HG02678 (cell line): ENCODE measurements around the gene GIPC2.
"Not testable (repeated sequence)": the region's sequence is repeated elsewhere in the genome, so short reads cannot be mapped to it uniquely, and the experiment has no call there.

Experiments
- ATAC-seq: cut with Tn5 transposase; IDR thresholded peaks from one replicate; pipeline ENCODE4 v1.9.1; 2021; ENCODE audit warnings: mild to moderate bottlenecking, moderate library complexity; ENCODE audit not compliant: unreplicated experiment

The GIPC2 gene, protein sequence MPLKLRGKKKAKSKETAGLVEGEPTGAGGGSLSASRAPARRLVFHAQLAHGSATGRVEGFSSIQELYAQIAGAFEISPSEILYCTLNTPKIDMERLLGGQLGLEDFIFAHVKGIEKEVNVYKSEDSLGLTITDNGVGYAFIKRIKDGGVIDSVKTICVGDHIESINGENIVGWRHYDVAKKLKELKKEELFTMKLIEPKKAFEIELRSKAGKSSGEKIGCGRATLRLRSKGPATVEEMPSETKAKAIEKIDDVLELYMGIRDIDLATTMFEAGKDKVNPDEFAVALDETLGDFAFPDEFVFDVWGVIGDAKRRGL

DNA sequence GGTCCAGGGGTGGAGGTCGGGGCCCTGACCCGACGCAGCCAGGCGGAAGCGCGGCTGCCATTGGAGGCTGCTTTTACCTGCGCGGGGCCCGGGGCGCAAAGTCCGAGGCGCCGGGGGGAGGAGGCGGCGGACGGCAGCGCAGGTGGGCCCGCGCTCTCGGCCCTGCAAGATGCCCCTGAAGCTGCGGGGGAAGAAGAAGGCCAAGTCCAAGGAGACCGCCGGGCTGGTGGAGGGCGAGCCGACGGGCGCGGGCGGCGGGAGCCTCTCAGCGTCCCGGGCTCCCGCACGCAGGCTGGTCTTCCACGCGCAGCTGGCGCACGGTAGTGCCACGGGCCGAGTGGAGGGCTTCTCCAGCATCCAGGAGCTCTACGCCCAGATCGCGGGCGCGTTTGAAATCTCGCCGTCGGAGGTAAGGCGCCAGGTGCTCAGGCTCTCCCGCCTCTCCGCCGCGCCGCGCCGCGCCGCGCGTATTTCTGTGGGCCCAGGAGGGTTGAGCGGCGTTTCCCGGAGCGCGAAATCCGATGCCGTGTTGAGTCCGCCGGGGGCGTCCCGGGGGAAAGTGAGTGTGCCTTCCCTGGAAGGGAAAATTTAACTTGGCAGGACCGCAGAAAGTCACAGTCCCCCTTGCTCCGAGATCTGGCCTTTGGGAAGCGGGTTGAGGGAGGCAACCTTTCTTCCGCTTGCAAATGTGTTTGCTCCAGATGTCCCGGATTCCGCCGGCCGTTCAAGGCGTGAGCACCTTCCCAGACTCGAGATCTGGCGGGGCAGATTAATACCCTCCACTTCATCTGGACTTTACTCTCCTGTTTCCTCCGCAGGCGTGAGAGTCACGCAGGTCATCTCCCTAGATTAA is at the start of gene GIPC2:
TSS of gene GIPC2 (plus strand) at position 41 of the 853 bp plus-strand sequence. CDS start at position 170, 129 bp downstream.
- no peak for ATAC-seq

DNA sequence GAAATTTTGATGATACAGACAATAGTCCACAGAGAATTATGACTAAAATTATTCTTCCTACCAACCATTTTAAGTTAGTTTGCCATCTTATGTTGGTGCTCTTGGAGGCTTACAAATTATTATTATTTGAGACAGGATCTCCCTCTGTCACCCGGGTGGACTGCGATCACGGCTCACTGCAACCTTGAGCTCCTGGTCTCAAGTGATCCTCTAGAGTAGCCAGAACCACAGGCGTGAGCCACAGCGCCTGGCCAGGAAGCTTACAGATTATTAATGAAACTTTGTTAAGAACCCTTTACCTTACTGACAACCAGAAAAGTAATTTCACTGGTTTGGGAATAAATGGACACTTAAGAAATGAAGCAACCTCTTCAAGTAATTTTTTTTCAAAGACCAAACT is 49.0 kb upstream of the GIPC2 start:
- ATAC-seq: no peak

DNA sequence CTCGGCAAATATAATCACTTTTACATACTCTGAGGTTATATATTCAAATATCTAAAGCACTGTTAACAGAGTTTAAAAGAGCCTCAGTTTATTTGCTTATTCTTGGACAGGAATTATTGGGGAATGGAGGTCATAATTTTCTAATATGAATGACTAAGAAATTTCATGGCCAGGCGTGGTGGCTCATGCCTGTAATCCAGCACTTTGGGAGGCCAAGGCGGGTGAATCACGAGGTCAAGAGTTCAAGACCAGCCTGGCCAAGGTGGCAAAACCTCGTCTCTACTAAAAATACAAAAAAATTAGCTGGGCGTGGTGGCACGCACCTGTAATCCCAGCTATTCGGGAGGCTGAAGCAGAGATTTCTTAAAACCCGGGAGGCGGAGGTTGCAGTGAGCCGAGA is 45.2 kb upstream of the GIPC2 start:
- not testable (repeated sequence) for ATAC-seq

DNA sequence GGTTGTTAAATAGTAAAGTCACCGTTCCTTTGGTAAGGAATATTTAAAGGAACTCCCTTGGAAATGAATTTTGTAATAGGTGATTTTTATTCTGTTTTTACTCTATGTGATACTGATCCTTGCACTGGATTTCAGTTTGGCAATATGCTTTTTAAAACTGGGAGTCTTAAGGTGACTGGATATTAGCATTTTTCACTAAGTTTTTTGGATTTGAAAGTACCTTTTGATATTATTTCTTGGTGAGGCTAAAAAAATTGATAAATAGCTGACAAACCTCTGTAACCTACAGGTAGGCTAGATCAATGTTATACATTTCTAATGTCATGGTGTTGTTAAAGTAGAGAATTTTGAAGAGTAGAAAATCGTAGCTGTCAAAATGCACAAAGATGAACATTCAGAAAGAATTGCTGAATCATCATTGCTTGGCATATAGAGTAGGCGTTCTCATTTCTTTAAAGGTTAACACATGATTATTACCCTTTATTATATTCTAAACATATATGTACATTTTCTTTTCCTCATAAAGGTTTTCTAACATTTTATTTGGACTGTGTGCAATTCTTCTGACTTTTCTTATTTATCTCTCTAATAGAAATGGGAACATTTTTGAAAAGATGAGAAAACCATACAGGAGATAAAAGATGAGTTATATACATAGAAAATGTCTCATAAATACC is 42.6 kb upstream of the GIPC2 start:
- ATAC-seq: no peak

DNA sequence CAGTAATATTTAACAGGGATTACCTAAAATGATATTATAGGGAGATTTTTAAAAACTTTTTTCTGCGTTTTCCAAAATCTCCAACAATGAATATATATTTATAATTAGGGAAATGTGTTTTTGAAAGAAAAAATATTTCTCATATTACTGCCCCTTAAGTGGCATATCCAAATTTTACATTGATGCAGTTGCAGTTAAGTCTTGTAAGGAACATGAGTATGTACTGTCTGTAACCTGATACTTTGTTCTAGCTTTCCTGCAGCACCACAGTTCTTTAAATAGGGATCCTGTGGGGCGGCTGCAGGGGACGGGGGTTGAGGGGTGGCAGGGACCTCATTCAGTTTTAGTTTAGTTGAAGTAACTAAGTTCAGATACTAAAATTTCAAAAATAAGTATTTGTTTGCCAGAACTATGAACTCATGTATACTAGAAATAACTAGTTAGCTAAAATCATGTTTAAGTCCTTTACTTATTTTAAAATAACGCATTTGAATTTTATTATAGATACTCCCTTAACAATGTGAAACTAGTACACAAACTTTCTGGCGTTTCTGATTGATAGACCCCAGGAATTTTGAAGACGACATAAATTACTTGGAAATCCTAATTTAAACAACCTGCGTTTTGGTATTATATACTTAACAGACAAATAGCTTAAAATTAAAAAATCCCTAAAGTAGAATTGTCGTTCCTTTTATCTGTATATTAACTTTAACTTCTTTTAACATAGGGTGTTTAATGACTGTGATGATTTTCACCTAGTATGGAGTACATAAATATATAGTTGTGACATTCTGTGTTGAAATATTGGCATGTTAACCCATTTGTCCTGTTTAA is 41.7 kb upstream of the GIPC2 start:
- ATAC-seq: peak; percentile 52

DNA sequence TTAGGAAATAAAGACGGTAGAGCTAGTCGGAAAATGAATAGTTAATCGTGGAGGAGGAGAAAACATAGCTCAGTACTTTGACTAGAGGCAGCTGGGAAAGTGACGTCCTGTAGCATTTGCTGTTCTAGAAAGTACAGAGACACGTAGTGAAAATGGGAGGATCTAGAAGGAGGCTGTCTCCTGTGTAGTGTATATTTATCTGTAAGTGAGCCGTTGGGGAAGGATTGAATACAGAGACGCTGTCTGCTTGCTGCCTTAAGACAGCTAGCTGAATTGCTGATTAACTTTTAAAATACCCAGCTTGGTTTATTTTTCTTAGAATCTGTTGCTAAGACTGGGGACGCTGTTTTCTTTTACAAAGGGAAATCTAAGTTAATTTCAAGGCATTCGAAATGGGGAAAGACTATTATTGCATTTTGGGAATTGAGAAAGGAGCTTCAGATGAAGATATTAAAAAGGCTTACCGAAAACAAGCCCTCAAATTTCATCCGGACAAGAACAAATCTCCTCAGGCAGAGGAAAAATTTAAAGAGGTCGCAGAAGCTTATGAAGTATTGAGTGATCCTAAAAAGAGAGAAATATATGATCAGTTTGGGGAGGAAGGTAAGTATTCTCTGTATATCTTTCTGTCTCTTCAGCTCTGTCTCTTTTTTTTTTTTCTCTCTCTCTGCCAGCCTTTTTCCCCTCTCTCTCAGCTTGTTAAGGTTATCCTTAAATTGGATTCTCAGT is 40.9 kb upstream of the GIPC2 start, which contains the start of gene DNAJB4:
TSS of gene DNAJB4 (plus strand) at position 221 of the 729 bp plus-strand sequence. CDS start at position 393, 172 bp downstream.
- ATAC-seq: peak; percentile 98

DNA sequence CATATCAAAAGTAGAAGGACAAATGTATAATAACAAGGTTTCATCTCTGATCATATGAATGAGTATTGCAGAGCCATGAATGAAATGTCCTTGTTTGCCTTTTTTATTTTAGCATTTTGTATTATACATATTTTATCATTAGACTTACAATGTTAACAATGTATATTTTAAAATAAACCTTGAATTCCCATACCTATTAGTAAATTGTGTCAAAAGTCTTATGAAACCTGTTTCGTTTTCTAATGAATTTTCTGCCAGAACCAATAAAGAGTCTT is 40.4 kb upstream of the GIPC2 start:
- ATAC-seq: no peak

DNA sequence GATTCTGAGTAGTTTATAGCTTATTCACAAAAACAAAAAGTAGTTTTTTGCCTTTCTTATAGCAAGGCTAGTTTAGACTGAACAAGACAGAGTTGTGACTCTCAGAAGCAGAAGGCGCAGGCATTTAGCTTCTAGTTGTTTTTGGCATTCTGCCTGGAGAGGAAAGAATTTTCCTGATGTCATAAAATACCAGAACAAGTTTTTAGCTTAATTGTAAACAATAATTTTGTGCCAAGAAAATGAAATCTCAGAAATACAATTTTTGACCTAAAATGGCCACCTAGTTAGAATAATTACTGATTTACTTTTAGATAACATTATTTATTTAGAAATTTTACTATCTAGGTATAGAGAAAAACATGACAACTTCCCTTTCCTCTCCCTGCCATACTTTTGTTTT is 40.0 kb upstream of the GIPC2 start:
- ATAC-seq: no peak

DNA sequence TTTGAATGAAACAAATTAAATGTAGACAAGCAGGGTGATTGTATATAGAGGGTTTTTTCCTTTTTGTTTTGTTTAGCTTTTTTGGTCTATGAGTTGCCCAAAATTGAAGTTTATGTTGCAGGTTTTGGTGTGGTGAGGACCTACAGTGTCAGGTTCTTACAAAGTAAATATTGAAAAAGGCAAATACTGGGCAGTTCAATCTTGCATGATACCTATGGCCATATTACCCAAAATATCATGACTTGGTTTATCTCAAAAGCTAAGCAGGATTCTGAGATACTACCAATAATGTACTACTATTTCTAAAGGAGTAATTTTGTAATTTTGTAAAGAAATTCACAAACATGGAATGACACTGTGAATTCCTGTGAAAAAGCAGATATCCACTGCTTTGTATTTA is 39.2 kb upstream of the GIPC2 start:
- no peak for ATAC-seq

DNA sequence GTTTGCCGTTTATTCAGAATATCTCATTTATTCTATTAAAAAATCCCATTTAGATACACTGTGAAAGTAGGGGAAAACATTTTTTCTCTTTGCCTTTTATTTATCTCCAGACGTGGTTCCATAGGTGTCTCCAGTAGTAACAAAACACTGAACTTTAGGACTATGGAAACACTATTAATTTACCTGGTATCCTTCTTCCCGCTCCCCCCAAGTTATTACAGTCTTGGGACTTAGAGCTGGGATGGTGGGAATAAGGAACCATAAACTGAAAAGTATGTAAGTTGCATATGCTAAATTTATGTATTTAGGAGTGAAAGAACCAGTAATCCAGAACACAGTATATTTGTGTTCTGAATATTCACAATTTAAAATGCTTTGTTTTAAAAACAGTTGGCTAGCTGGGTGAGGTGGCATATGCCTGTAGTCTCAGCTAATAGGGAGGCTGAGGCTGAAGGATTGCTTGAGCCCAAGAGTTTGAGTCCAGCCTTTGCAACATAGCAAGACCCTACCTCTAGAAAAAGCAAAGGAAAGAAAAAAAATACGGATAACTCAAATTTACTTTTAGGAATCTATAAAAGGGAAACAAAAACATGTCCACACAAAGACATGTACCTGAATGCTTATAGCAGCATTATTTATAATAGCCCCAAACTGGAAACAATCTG is 38.0 kb upstream of the GIPC2 start:
- no peak for ATAC-seq

DNA sequence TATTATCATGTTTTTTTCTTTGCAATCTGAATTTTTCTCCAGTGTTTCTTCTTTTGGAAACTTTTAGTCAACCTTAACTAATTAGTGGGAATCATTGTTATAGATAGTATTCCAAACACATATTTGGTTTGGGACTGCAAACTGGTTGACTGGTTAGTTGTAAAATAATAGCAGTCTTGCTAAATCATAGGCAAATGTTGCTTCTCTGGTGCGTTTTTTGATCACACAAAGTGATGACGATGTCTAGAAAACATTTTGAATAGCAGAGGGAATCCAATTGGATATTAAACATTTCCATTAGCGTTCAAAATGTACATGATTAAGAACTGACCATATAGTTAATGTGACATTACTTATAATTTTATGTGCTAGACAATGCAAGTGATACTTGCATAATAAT is 36.5 kb upstream of the GIPC2 start:
- ATAC-seq: no peak

DNA sequence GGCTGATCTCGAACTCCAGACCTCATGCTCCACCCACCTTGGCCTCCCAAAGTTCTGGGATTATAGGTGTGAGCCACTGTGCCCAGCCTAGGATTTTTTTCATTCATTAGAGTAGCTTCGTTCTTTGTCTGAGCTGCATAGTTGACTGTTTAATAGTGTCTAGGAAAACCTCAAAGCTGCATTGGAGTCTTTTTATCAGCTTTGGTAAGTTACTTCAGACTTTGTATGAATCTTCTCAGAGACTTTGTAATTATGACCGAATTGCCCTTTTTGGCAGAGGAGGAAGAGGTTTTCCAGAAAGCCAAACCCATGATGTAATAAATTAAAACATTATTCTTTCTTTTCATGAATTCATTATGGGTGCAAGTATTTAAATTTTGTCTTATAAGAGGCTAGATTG is 35.9 kb upstream of the GIPC2 start:
- ATAC-seq: no peak

DNA sequence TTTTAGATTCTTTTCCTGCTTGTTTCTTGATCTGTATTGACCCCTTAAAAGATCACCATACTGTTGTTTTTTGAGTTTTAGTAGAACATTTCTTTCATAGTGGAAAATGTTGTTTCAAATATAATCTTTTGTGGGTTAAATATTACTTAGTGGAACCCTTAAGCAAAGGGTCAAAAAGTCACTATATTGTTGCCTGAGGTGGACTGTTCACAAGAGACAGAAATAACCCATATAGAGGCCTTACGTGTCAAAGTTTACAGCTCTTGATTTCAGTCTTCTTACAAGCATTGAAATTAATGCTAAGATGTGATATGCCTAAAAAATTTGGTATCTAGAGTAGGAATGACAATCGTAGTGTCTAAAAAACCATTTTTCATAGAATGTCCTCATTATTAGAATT is 34.7 kb upstream of the GIPC2 start:
- ATAC-seq: no peak

DNA sequence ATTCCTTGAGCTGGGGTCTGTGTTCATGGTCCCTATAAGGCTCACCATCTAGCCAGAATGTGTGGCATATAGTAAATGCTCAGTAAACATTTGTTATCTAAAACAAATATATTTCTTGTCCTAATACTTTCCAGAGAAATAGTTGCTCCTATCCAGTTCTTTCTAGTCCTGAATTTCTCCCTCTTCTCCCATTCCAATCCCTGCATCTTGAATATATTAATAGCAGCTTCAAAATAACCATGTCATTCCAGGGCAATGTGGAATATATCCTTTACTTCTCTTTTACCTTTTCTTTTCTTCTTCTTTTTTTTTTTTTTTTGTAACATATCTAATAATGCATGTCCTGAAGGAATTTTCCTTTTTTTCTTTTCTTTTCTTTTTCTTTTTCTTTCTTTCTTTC is 30.6 kb upstream of the GIPC2 start:
- no peak for ATAC-seq

DNA sequence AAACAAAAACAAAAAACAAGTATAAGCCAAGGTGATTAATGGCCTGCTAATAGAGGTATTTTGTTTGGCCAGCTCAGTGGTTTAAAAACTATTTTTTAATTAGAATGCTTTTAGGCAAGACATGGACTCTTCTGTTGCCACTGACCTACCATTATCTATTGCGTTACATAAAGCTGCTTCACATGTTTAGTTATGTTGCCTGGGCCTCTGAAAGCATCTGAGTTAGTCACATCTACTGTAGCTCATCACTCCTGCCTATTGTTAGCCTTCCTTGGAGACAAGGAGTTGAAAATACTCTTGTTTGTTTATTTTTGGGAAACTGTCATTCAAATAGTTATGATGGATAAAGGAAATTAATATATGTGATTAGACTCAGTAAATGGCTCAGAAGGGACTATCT is 26.7 kb upstream of the GIPC2 start:
- ATAC-seq: no peak

DNA sequence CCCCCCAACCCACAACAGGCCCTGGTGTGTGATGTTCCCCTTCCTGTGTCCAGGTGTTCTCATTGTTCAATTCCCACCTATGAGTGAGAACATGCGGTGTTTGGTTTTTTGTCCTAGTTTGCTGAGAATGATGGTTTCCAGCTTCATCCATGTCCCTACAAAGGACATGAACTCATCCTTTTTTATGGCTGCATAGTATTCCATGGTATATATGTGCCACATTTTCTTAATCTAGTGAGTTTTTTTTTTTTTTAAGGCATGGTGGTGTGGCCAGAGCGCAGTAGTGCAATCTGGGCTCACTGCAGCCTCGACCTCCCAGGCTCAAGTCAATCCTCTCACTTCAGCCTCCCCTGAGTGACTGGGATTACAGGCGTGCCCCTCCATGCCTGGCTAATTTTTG is 24.6 kb upstream of the GIPC2 start:
- ATAC-seq: not testable (repeated sequence)

DNA sequence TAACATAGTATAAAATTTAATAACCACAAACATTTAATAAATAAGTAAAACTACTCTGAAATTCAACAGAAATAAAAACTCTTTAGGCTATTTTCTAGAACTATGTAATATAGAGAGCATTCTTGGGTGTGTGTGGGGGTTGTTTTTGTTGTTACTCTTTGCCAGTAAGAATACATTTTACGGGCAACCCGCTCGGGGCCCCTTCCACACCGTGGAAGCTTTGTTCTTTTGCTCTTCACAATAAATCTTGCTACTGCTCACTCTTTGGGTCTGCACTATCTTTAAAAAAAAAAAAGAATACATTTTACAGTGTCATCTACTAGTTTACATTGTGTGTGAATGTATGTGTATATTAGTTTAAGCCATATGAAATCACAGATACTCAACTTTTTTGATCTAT is 16.0 kb upstream of the GIPC2 start:
- no peak for ATAC-seq

DNA sequence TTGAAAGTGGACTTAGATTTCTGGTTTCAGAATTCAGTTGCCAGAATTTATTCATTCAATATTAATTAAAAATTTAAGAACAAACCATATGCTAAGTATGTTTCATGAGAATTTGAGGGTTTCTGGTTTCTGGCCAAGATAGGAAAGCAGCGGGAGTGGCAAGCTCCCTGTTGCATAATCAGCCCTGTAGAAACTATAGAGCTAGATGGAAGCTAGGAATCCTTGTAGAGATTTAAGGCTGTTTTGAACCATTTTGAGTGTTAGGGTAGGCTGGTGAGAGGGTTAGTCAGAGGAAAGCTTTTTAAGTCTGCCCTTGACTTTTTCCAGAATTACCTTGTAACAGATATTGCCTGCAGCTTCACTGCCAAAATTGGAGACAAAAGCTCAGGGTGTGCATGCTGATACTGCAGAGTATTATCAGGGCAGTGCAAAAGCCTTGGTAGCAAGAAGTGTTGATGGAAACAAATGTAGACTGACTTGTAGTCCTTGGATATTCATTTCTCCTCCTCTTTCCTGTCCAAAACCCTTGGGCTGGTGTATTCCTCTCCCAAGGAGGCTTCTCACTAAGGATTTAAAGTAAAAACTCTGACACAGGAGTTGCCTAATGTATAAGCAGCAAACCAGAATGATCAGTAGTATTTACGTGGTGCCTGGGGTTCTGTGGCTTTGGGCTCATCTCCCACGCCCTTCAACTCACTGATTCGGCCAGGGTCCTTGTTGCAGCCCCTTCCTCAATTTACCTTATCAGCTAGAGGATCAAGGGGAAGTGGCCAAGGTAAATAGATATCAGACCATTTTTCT is 12.6 kb upstream of the GIPC2 start:
- ATAC-seq: no peak

DNA sequence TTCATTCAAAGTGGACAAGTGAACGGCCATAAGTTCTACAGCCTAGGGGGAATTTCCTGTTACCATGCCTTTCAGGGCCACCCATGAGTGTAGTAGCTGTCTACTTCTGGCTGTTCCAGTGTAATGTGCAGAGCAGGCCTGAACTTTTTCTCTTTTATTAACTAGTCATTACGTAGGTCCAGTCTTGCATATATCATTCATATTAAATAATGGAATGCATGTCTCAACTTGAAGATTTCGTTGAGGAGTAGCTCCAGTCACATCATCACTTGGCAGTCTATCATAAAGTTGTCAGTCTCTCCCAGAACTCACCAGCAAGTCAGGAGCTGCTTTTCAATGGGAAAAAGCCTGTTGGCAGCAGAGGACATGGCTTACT is 12.0 kb upstream of the GIPC2 start:
- no peak for ATAC-seq
